Right hindlimb (tissue), 1 donor: ENCODE results near the gene CNTN4.

Source experiments
- DNase-seq: peaks from one replicate; pipeline ENCODE4 v3.0.0-alpha.2; 2018

Gene CNTN4

DNA sequence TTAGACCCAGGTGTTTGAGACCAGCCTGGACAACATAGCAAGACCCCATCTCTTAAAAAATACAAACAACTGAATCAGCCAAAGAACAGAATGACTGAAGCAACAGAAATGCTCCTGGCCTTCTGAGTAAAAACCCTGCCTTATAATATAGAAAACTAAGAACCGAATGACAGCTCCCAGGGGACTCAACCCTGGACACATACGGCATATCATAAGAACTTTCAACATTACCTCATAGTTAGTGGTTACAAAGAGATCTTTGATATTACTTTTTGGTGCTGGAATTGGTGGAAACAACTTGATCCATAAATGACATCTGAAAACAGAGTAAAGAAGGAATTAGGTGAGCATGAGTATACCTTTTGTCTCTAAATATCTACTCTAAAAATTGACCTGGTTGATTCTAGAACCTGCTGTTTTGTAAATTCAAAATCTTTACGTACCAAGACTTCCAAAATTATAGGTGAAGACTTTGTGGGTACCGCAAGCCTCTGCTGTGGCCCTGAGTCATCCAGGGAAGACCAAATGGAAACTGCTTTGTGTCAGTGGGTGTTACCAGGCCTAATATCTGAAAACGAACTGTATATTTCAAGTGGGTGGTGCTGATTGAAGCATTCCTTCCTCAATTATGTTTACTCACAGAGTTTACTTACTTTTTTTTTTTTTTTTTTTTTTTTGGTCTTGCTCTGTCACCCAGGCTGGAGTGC, 976.0 kb downstream of the CNTN4 start:
- DNase-seq = no peak

DNA sequence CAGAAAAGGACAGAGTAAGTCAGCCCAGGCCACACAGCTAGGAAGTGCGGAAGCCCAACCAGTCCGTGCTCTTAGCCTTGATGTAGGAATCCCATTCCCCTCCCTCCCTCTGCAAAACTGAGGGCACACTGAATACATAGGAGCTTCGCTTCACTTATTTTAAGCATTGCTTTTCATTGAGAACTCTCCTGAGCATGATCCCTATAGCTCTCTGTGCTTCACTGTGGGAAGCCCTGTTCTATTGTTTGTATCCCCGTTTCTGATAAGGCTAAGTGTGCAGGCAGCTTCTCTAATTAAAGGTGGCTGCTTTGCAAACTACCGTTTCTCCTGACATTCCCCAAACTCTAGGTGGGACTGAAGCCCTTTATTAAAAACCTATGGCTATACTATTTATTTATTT, 981.6 kb downstream of the CNTN4 start:
- DNase-seq = no peak

DNA sequence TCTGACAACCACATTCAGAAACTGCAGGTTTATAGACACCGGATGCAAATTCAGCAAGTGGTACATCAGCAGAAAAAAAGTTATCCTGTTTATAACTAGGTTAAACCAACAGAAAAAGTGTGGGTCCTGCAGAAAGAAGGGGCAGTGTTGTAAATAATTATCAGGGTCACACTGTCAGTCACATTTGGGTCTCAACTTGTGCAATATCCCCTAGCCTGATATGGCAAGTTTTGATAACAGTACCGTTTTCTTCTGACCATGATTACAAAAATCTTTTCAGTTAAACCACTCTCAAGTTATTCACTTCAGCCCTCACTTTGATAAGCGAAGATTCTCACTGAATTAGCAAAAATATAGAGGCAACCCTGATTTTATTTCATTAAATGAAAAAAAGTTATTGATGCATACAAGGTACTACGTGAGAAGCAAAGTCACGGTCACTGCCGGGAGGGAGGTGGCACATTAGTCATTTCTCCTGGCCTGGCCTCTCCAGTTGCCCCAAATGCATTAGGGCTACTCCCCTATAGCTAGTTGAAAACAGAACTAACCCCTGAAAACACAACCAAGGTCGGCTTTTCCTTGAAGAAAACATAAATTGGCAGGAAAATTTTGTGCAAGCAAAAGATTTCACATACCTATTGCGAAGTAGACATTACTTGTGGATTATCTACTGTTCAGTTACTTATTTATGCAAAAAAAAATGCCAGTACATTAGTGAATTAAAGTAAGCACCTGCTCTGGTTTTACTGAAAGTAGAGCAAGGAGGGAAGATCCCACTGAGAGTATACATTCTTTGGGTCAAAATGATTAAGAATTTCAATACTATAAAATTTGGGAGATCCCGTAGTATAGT, 982.9 kb downstream of the CNTN4 start:
- DNase-seq = no peak

DNA sequence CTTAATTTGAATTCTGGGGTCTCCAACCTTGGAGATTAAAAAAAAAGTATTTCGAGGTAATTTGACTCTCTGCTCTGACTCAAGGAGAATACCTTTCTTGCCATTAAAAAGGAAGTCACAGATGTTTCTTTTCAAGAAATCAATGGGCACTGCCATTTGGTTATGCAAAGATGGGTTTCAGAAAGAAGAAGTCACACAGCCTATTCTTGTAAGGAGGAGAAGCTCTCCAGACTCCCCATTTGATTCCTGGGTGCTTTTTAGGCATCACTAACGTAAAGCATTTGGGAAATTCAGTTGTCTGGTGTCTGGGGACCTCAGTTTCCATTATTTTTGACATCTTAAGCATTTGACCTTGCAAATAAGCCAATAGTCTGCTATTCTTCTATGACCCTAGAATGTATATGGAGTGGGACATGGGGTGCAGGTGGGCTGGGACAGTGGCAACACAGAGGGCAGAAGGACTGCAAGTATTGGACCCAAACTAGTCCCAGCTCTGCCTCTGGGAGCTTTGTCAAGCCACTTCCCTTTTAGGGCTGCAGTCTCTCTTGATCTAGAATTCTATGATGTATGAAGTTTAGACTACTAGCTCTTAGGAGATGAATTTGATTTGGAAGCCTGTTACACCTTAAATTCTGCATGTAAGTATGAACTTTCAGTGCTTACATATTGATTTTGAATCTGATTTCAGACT, 983.7 kb downstream of the CNTN4 start:
- DNase-seq = no peak

DNA sequence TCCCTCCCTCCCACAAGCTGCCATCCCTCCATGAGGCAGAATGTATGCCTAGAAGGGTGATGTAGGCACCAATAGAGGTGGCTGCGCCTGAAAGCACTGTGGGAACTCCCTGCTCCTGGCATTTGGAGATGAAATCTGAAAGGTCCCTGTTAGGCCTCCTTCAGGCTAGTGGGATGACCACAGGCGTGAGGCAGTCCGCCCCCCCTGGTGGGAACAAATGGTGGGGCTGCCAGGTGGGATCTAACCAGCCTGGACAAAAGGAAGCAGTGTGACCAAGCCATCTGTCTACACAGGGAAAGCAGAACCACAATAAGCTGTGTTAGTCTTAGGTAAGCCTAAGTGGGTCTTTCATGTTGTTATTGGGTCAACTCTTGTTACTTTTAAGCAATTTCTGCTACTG, 986.2 kb downstream of the CNTN4 start:
- DNase-seq = no peak

DNA sequence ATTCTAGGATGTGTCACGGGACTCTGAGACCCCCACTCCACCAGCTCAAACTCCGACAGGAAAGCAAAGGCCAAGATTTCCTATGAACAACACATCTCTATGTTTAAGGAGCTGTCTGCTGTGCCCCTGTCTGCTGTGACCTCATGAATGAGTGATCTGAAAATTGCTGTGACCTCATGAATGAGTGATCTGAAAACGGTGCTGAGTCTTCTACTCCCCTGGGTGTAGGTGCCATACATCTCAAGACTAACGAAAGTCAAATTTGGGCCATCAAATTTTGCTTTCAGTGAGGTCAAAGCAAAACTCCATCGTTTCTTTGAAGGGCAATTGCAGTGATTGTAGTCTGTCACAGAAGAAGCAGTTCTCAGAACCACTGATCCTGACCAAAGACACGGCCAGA, 987.1 kb downstream of the CNTN4 start:
- DNase-seq = no peak

DNA sequence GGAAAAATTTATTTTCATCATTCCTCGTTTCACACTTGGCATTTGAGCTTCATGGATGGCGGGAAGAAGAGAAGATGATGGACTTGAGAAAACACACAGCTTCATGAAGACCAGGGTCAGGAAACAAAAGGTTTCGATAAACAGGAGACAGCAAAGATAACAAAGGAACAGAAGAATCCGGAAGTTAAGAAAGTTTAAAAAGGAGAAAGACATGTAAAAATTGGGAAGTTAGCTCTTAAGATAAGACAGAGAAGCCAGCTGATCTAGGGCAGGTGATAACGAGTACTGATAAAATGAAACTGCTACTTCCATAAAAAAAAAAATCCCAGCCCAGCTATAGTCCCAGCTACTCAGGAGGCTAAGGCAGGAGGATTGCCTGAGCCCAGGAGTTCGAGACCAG, 987.6 kb downstream of the CNTN4 start:
- DNase-seq = no peak

DNA sequence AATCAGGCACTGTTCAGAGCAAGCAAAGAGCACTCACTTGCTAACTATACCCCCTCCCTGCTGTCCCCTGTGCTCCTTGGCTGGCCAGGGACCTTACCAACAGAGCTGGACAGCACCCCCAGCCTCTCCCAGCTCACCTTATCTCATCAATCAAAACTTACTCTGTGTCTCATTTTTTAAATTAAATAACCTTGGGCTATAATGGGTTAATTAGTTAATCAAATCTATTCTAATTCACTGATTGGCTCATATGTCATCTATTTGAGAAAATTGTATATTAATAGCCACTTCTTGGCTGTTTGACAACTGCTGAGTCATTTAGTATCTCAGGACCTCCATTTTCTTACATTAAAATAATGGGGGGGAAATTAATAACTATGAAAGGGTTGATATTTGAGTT, 988.6 kb downstream of the CNTN4 start:
- DNase-seq = no peak

DNA sequence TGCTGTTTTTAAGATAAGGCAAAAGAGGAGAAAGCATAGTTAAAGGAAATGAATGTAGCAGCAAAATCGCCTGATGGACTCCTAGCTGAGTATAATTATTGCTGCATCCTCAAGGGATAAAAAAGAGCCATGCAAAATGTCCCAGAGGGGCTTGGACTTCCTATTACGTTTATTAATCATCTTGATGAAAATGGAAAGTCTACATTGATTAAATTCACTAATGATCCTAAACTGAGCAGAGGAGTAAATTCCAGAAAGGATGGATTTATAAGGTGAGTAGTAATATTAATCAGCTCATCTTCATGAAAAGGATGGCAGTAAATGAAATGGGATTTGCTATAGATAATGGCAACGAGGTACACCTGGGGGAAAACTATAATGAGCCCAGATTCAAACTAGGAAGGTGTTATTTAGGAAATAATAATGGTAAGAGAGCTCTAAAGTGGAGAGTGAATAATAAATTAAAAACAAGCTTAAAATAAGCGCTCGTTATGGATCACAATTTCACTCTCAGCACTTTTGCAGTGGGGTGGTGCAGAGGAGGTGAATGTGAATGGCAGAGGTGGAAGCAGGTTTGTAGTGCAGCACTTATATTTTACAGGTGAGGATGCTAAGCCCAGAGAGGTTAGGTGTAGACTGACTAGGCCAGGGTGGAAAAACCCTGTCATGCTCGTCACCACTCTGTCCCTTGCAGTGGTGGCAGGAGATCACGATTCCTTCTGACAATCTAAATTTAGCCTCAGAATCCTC, 989.2 kb downstream of the CNTN4 start:
- DNase-seq = no peak

DNA sequence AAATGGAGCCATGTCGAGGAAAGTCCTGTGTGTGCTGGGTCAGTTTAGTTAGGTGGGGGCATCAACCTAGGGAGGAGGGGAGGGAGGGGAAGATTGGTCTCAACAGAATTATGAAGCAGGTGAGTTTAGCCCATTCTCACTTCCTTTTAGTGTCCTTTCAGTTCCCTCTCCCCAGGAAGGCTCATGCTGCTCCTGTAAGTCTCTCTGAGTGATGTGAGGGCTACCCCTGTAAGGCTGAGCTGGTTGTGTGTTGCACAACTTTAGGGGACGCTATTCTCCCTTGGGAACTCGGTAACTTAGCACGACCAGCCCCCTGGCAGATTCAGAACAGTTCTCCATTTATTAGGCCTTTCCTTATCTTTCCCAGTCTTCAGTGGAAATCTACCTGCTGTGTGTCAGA, 990.4 kb downstream of the CNTN4 start:
- DNase-seq = no peak

DNA sequence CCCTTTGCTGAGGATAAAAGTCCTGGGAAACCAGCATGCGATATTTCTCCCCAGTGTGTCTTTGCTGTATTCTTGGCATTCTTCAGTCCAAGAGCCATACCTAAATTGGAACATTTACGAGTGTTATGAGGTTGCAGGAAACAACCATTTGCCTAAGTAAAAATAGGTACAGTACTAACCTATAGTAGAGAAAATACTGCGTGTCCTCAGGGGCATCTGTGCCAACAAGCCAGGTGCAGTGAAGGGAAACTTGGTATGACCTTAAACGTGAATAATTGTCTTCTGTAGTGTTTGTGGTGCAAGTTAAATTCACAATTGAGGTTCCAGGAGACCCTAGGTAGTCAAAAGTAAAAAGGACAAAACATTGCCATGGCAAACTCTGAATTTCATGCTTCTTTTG, 999.3 kb downstream of the CNTN4 start:
- DNase-seq = no peak

DNA sequence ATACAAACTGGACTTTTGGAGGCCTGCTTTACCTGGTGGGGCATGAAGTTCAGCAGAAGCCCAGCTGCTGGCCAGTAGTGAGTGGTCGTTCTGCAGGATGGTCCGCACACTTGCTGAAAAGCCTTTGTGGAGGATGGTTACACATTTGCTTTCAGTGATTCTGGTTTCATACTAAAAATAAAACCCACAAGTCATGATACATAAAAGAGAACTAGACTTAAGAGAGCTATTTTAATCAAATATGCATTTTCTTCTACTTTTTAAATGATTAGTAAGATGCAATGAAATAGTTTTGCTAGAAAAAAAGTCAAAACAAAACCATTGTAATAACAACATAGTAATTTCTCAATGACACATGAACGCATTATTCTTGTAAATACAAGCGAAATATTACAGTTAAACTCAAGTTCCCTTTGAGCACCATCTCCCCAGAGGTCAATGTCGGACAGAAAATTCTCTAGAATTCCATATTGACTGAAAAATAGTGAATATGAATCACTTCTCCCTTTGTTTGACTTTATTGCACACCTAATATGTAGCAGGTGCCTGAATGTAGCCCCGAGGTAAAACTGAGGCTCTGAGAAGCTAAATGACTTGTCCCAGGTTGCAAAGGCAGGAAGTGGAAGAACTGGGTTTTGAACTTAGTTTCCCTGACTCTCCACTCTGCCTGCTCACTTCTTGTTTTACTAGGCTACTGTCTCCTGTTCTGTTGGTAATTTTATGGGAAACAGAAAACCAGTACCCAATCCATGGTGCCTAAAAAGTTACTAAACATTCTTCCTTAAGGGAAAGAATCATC, 1003.2 kb downstream of the CNTN4 start:
- DNase-seq = no peak

DNA sequence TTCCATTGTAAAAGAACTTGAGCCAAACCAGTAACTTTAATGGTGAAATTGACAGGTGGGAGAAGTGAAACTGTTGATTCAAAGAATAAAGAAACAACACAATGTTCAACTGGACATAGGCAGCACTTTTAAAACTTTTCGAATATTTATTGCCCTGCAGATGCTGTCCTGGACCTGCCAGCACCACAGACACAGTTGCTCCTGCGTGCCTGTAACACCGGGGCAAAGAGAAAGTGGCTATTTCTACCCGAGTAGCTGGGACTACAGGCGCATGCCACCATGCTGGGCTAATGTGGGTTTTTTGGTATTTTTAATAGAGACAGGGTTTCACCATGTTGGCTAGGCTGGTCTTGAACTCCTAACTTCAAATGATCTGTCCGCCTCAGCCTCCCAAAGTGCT, 1004.1 kb downstream of the CNTN4 start:
- DNase-seq = no peak

DNA sequence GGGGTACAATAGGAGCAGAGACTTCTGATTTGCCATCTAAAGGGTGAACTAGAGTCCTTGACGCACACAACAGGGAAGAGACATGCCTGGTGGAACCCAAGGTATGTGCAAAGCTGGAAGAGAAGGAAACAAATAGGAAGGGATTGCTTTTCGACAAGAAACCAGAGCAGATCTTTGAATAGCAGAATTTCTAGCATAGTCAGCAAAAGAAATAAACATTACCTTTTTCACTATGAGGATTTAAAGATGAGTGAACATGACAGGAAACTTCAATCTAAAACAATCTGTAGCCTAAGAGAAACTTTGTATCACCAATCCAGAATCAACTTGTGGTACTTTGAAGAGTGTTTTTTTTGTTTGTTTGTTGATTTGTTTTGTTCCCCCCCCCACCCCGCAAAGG, 1006.6 kb downstream of the CNTN4 start:
- no peak for DNase-seq

DNA sequence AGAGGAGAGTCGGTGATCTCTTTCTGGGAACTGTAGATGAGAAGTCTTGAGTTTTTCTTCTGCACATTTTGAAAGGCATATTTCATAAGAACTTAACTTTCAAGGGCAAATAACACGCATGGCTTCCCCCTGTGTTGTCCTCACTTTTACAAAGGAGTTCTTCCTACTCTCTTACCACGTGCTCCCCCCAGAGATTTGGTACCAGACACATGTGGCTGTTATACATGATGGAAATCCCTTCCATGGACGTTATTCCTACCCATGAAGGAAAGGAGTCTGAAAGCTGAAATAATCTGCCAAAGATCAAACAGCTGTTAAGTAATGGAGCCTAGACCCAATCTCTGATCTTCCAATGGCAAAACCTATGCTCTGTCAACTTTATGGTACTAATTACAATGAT, 1007.1 kb downstream of the CNTN4 start:
- DNase-seq = no peak

DNA sequence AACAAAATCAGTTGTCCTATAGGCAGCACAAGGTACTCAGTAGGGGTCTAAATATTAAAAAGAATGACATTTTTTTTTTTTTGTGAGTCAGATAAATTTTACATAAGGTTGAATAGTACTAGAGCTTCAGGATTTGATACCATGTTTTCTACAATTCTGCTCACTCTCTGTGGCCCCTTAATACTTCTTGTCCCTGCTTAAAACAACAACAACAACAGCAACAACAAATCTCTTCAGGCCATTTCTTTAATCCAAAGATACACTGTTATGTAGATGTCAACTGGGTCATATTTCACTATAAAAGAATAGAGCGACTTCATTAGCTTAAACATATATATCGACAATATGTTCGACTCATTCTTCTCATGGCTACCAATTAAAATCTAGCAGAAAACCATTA, 1008.5 kb downstream of the CNTN4 start:
- no peak for DNase-seq
